Measurements from ENCODE around the gene LIPC. TPM values are rescaled to one million over a fixed set of nuclear protein-coding genes. Genes with fewer than 3 reads are reported as not detected.

LIPC gene
- total RNA-seq, 1 experiment from 2014 or later, result not detected

- H3K4me1 ChIP-seq (ENCODE audit: control insufficient read depth in 1 of 2, insufficient read depth in 2 of 2, low read length in 2 of 2), result no peaks in the 10 kb centered on the region
- H3K9me2 ChIP-seq (ENCODE audit: insufficient read depth), result no peaks in the 10 kb centered on the region; the same call in 1 of the 2 replicates
- no peaks in the 10 kb centered on the region for H4K20me1 ChIP-seq (ENCODE audit: insufficient read depth)
- H3K27ac ChIP-seq (ENCODE audit: low read depth, low read length), result no peak overlapping the region
- intact Hi-C loops (cut with micrococcal nuclease), result no loop called here
- ChIA-PET CTCF (no interaction called here), POLR2A (no interaction called here), RAD21 (ENCODE audit: low non-redundant PET in 1 of 2, low total read pairs in 2 of 2, uncharacterized antibody in 2 of 2, unreplicated experiment in 2 of 2) (no interaction called here)
- BruUV-seq (replicated peaks), result no TSS peak
- H3K9ac ChIP-seq (ENCODE audit: low read length), result no peak overlapping the region
- H3K4me3 ChIP-seq (replicated peaks in 1 of 2; ENCODE audit: low read depth in 1 of 2, low read length in 2 of 2), result no peak overlapping the region
- ATAC-seq (no peak), DNase-seq (ENCODE audit: low read depth, low spot score) (no peak)
- H2AFZ ChIP-seq (ENCODE audit: low read depth, low read length, poor library complexity, severe bottlenecking), result no peak overlapping the region
- H3K9me3 ChIP-seq (ENCODE audit: control insufficient read depth in 1 of 2, insufficient read depth in 1 of 2, low read depth in 1 of 2, low read length in 2 of 2), result no peaks in the 10 kb centered on the region
- H3K79me2 ChIP-seq (ENCODE audit: insufficient read depth, low read length), result no peaks in the 10 kb centered on the region
- H3K36me3 ChIP-seq (ENCODE audit: control insufficient read depth in 1 of 2, insufficient read depth in 2 of 2, low read length in 2 of 2), result no peaks in the 10 kb centered on the region
- TF ChIP-seq ZFX (IDR thresholded peaks at IDR 0.05) (no peak), EZH2 (IDR thresholded peaks at IDR 0.05) (no peak), SP1 (IDR thresholded peaks at IDR 0.05; ENCODE audit: low read depth) (no peak), JUND (IDR thresholded peaks at IDR 0.05) (no peak), YY1 (IDR thresholded peaks at IDR 0.05; ENCODE audit: extremely low read depth, insufficient replicate concordance, low read depth, low read length) (no peak), ZBTB33 (IDR thresholded peaks at IDR 0.05; ENCODE audit: extremely low read depth, insufficient replicate concordance, low read length) (no peak), ATF3 (IDR thresholded peaks at IDR 0.05) (no peak), SIN3A (IDR thresholded peaks at IDR 0.05; ENCODE audit: low read depth) (no peak), TCF7L2 (IDR thresholded peaks at IDR 0.05; ENCODE audit: borderline replicate concordance, extremely low read depth, insufficient read depth, insufficient read length) (no peak), MAX (IDR thresholded peaks at IDR 0.05) (no peak), EGR1 (IDR thresholded peaks at IDR 0.05; ENCODE audit: low read depth) (no peak), POLR2A (IDR thresholded peaks at IDR 0.05; ENCODE audit: borderline replicate concordance, extremely low read depth, insufficient read depth, insufficient read length) (no peak)
- H3K4me2 ChIP-seq (ENCODE audit: low read length), result no peak overlapping the region
- no peaks in the 10 kb centered on the region for H3K27me3 ChIP-seq (ENCODE audit: insufficient read depth, low read length)
Measured at GRCh38 chr15:58528188-58528870, 96.5 kb downstream of the LIPC start.
